ENCODE results near the gene KIF15. TPM values are rescaled to one million over a fixed set of nuclear protein-coding genes. Genes with fewer than 3 reads are reported as not detected.

The KIF15 gene
- total RNA-seq, 1 donor from 2014 or later, result 2.2 TPM

- peaks cover 9% of the 10 kb centered on the region for H3K9me3 Mint-ChIP-seq (ENCODE audit: low read depth)
- H3K27me3 Mint-ChIP-seq (ENCODE audit: low read depth), result no peaks in the 10 kb centered on the region
- peaks cover 9% of the 10 kb centered on the region for H3K36me3 Mint-ChIP-seq (ENCODE audit: low read depth)
- no peak overlapping the region for H3K4me3 Mint-ChIP-seq (ENCODE audit: unreplicated experiment)
- DNase-seq (ENCODE audit: low spot score), result no peak
- no peak for TF ChIP-seq CTCF (IDR thresholded peaks at IDR 0.05)
- no peak overlapping the region for H3K27ac Mint-ChIP-seq (ENCODE audit: unreplicated experiment)
- H3K4me1 Mint-ChIP-seq (ENCODE audit: low read depth), result peaks cover 24% of the 10 kb centered on the region
Measured at GRCh38 chr3:44865272-44866035, 103.9 kb downstream of the KIF15 start.

- H3K4me1 Mint-ChIP-seq (ENCODE audit: low read depth), result peaks cover 21% of the 10 kb centered on the region
- H3K9me3 Mint-ChIP-seq (ENCODE audit: low read depth), result peaks cover 9% of the 10 kb centered on the region
- no peak overlapping the region for H3K4me3 Mint-ChIP-seq (ENCODE audit: unreplicated experiment)
- no peaks in the 10 kb centered on the region for H3K27me3 Mint-ChIP-seq (ENCODE audit: low read depth)
- peaks cover 9% of the 10 kb centered on the region for H3K36me3 Mint-ChIP-seq (ENCODE audit: low read depth)
- DNase-seq (ENCODE audit: low spot score), result no peak
- no peak for TF ChIP-seq CTCF (IDR thresholded peaks at IDR 0.05)
- no peak overlapping the region for H3K27ac Mint-ChIP-seq (ENCODE audit: unreplicated experiment)
Measured at GRCh38 chr3:44867421-44868111, 106.0 kb downstream of the KIF15 start.

- H3K36me3 Mint-ChIP-seq (ENCODE audit: low read depth), result peaks cover 9% of the 10 kb centered on the region
- H3K27me3 Mint-ChIP-seq (ENCODE audit: low read depth), result no peaks in the 10 kb centered on the region
- peaks cover 5% of the 10 kb centered on the region for H3K4me1 Mint-ChIP-seq (ENCODE audit: low read depth)
- no peak for DNase-seq (ENCODE audit: low spot score)
- H3K9me3 Mint-ChIP-seq (ENCODE audit: low read depth), result peaks cover 9% of the 10 kb centered on the region
- H3K4me3 Mint-ChIP-seq (ENCODE audit: unreplicated experiment), result no peak overlapping the region
- H3K27ac Mint-ChIP-seq (ENCODE audit: unreplicated experiment), result no peak overlapping the region
- TF ChIP-seq CTCF (IDR thresholded peaks at IDR 0.05), result no peak
Measured at GRCh38 chr3:44870375-44871061, 108.9 kb downstream of the KIF15 start.

GRCh38 chr3:44874308-44874707, 112.7 kb downstream of the KIF15 start, which contains the start of gene TGM4:
Gene TGM4, plus strand, starts transcription at chr3:44874608. Its CDS starts 71 bp downstream, at chr3:44874679.
- H3K4me1 Mint-ChIP-seq (ENCODE audit: low read depth), result peaks cover 5% of the 10 kb centered on the region

More at GRCh38 chr3:44874308-44874707, 112.7 kb downstream of the KIF15 start, which contains the start of gene TGM4:
- Mint-ChIP-seq H3K27ac (ENCODE audit: unreplicated experiment) (no peak within 1 kb of the TSS), H3K4me3 (ENCODE audit: unreplicated experiment) (no peak within 1 kb of the TSS), H3K9me3 (ENCODE audit: low read depth) (no peaks in the 10 kb centered on the region), H3K36me3 (ENCODE audit: low read depth) (no peaks in the 10 kb centered on the region), H3K27me3 (ENCODE audit: low read depth) (no peaks in the 10 kb centered on the region)
- DNase-seq (ENCODE audit: low spot score), result no peak
- no peak for TF ChIP-seq CTCF (IDR thresholded peaks at IDR 0.05)
